PC-3 (cell line): Measurements from ENCODE around the gene LARP6.

Experiments
- EZH2 ChIP-seq: fragments of 300-600 bp; sonication (generic); IDR thresholded peaks from one replicate; pipeline ENCODE4 v1.6.1; 2017; ENCODE audit warnings: antibody characterized with exemption, mild to moderate bottlenecking, low read length; ENCODE audit not compliant: unreplicated experiment
- TF ChIP-seq, protein P1 (sequence below): fragments of 300-600 bp; sonication (generic); conservative IDR thresholded peaks from 2 replicates; pipeline ENCODE4 v1.5.1; 2017; ENCODE audit warnings: antibody characterized with exemption, low read depth, mild to moderate bottlenecking, low read length

DNA sequence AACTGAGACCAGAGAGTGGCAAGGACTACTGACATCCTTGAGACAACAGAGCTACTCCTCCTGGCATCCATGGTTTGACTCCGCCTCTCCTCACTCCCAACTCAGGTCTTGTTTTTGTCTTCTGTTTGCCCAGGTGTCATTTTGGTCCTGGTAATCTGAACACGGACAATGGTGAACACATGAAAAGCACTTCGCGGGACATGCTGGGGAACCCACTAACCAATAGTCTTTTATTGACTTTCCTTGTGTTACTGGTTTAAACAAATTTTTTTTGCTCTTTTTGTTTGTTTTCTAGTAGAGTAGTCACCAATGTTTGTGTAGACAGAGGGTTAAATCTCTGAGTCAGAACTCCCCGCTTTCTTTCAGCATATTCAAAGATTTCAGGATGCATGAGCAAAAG lies 38.4 kb downstream of the LARP6 start:
- TF ChIP-seq, protein P1, sequence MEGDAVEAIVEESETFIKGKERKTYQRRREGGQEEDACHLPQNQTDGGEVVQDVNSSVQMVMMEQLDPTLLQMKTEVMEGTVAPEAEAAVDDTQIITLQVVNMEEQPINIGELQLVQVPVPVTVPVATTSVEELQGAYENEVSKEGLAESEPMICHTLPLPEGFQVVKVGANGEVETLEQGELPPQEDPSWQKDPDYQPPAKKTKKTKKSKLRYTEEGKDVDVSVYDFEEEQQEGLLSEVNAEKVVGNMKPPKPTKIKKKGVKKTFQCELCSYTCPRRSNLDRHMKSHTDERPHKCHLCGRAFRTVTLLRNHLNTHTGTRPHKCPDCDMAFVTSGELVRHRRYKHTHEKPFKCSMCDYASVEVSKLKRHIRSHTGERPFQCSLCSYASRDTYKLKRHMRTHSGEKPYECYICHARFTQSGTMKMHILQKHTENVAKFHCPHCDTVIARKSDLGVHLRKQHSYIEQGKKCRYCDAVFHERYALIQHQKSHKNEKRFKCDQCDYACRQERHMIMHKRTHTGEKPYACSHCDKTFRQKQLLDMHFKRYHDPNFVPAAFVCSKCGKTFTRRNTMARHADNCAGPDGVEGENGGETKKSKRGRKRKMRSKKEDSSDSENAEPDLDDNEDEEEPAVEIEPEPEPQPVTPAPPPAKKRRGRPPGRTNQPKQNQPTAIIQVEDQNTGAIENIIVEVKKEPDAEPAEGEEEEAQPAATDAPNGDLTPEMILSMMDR: no peak
- no peak for TF ChIP-seq EZH2
